H1 (cell line): Measurements from ENCODE around the gene SLC25A4. TPM values are rescaled to one million over a fixed set of nuclear protein-coding genes. Genes with fewer than 3 reads are reported as not detected.

Experiments used
- CTCF ChIA-PET: fragments of 300-600 bp; sonication (Branson Sonifier 250); formaldehyde crosslinking; loops from one replicate; lab custom pipeline; 2021; ENCODE audit not compliant: partially characterized antibody; lab: Charles Lee
- POLR2A ChIA-PET: fragments of 300-600 bp; sonication (Branson Sonifier 250); formaldehyde crosslinking; loops from one replicate; lab custom pipeline; 2021; ENCODE audit warnings: inconsistent platforms; ENCODE audit not compliant: partially characterized antibody; lab: Charles Lee
- DNase-seq, 2 experiments: peaks; one replicate each; pipeline versions ENCODE4 v3.0.0 to v3.0.0-alpha.2; 2010 to 2022; ENCODE audit warnings: low spot score in 2 of 2, low read depth in 1 of 2, mixed read lengths in 1 of 2
- FAIRE-seq: peaks from 2 replicates; lab custom pipeline; 2011; peaks lifted over from hg19 to GRCh38; lab: Jason Lieb, UNC
- H2AFZ ChIP-seq: 2 replicates; pipeline ENCODE4 v1.8.1; 2012; ENCODE audit warnings: low read length, inconsistent platforms
- H2AK5ac ChIP-seq: 2 replicates; pipeline ENCODE4 v1.6.1; 2013; ENCODE audit warnings: low read depth, low read length
- H2BK120ac ChIP-seq: replicated peaks from 2 replicates; pipeline ENCODE3; 2013; ENCODE audit warnings: low read depth, low read length, inconsistent platforms
- H2BK12ac ChIP-seq: 2 replicates; pipeline ENCODE4 v1.6.1; 2013; ENCODE audit warnings: low read depth, low read length
- H2BK15ac ChIP-seq: 2 replicates; pipeline ENCODE4 v1.6.1; 2013; ENCODE audit warnings: low read length
- H2BK20ac ChIP-seq: 2 replicates; pipeline ENCODE4 v1.6.1; 2013; ENCODE audit warnings: low read length
- H2BK5ac ChIP-seq: 2 replicates; pipeline ENCODE4 v1.6.1; 2013; ENCODE audit warnings: low read depth, low read length
- H3K14ac ChIP-seq: 2 replicates; pipeline ENCODE4 v1.6.1; 2013; ENCODE audit warnings: inconsistent platforms; ENCODE audit not compliant: insufficient read length
- H3K18ac ChIP-seq: 2 replicates; pipeline ENCODE4 v1.6.1; 2013; ENCODE audit warnings: low read length; ENCODE audit errors: extremely low read depth
- H3K23ac ChIP-seq: 2 replicates; pipeline ENCODE4 v1.6.1; 2013; ENCODE audit warnings: inconsistent platforms; ENCODE audit not compliant: insufficient read length
- H3K23me2 ChIP-seq: 2 replicates; pipeline ENCODE4 v1.6.1; 2013; ENCODE audit warnings: low read depth, low read length
- H3K27ac ChIP-seq: 2 replicates; pipeline ENCODE4 v1.6.1; 2011; ENCODE audit warnings: low read depth, low read length, inconsistent platforms
- H3K27me3 ChIP-seq, 4 experiments: replicated peaks in 1 of 4; 1 replicate in 1 of 4; 2 replicates in 3 of 4; pipeline versions ENCODE4 v1.6.1 to v1.8.1; 2011 to 2013; ENCODE audit warnings: low read length in 3 of 4, mild to moderate bottlenecking in 3 of 4, inconsistent platforms in 2 of 4, mixed read lengths in 2 of 4, moderate library complexity in 1 of 4; ENCODE audit not compliant: control insufficient read depth in 3 of 4, insufficient read depth in 3 of 4; ENCODE audit errors: extremely low read depth in 1 of 4
- H3K36me3 ChIP-seq, 4 experiments: 2 replicates each; pipeline versions ENCODE4 v1.6.1 to v1.8.1; 2011 to 2013; ENCODE audit warnings: mild to moderate bottlenecking in 4 of 4, low read length in 3 of 4, moderate library complexity in 2 of 4, control low read depth in 1 of 4, inconsistent platforms in 1 of 4; ENCODE audit not compliant: insufficient read depth in 4 of 4, control insufficient read depth in 2 of 4
- H3K4ac ChIP-seq: replicated peaks from 2 replicates; pipeline ENCODE3; 2013; ENCODE audit warnings: low read length, low read depth, mixed read lengths, inconsistent platforms; ENCODE audit not compliant: insufficient read length
- H3K4me1 ChIP-seq, 4 experiments: replicated peaks in 1 of 4; 1 replicate in 1 of 4; 2 replicates in 3 of 4; pipeline versions ENCODE4 v1.6.1 to v1.8.1; 2011 to 2013; ENCODE audit warnings: low read length in 3 of 4, inconsistent platforms in 2 of 4, mixed read lengths in 1 of 4; ENCODE audit not compliant: insufficient read depth in 4 of 4, control insufficient read depth in 3 of 4
- H3K4me2 ChIP-seq, 2 experiments: 2 replicates each; pipeline versions ENCODE4 v1.6.1 to v1.8.1; 2011 to 2013; ENCODE audit warnings: low read depth in 2 of 2, low read length in 2 of 2, control low read depth in 1 of 2, inconsistent platforms in 1 of 2, mild to moderate bottlenecking in 1 of 2; ENCODE audit not compliant: insufficient read depth in 1 of 2
- H3K4me3 ChIP-seq, 4 experiments: fragments of 200-600, 300-600 bp in 1 of 4; sonication (generic), shearing (Covaris generic), sonication (Bioruptor Twin) in 1 of 4; 2 replicates each; pipeline versions ENCODE4 v1.5.1 to v1.8.1; 2011 to 2016; ENCODE audit warnings: low read length in 4 of 4, low read depth in 3 of 4, control low read depth in 2 of 4, inconsistent platforms in 2 of 4, mild to moderate bottlenecking in 2 of 4, mixed read lengths in 1 of 4, moderate library complexity in 1 of 4; ENCODE audit not compliant: insufficient read depth in 2 of 4; ENCODE audit errors: extremely low read depth in 1 of 4
- H3K56ac ChIP-seq: replicated peaks from 2 replicates; pipeline ENCODE3; 2013; ENCODE audit warnings: low read depth, mild to moderate bottlenecking, mixed read lengths, low read length, inconsistent platforms; ENCODE audit not compliant: insufficient read length
- H3K79me1 ChIP-seq: 2 replicates; pipeline ENCODE4 v1.6.1; 2013; ENCODE audit warnings: low read depth, low read length, control low read depth
- H3K79me2 ChIP-seq, 2 experiments: 2 replicates each; pipeline versions ENCODE4 v1.6.1 to v1.8.1; 2012 to 2013; ENCODE audit warnings: low read length in 2 of 2, mild to moderate bottlenecking in 2 of 2, inconsistent platforms in 1 of 2; ENCODE audit not compliant: insufficient read depth in 2 of 2, control insufficient read depth in 1 of 2
- H3K9ac ChIP-seq, 4 experiments: replicated peaks in 1 of 4; 1 replicate in 1 of 4; 2 replicates in 3 of 4; pipeline versions ENCODE4 v1.6.1 to v1.8.1; 2011 to 2013; ENCODE audit warnings: low read depth in 3 of 4, low read length in 3 of 4, control low read depth in 2 of 4, mild to moderate bottlenecking in 2 of 4, moderate library complexity in 2 of 4, inconsistent platforms in 1 of 4; ENCODE audit errors: extremely low read depth in 1 of 4
- H3K9me3 ChIP-seq, 2 experiments: 2 replicates each; pipeline versions ENCODE4 v1.6.1 to v1.8.1; 2012 to 2013; ENCODE audit warnings: mild to moderate bottlenecking in 2 of 2, moderate library complexity in 2 of 2, control low read depth in 1 of 2, inconsistent platforms in 1 of 2, low read depth in 1 of 2, low read length in 1 of 2, mixed read lengths in 1 of 2; ENCODE audit not compliant: insufficient read depth in 2 of 2
- H4K20me1 ChIP-seq, 2 experiments: replicated peaks in 1 of 2; 2 replicates each; pipeline versions ENCODE3 to v1.8.1; 2011 to 2013; ENCODE audit warnings: inconsistent platforms in 2 of 2, low read length in 2 of 2, mild to moderate bottlenecking in 1 of 2; ENCODE audit not compliant: insufficient read depth in 2 of 2, control insufficient read depth in 1 of 2
- H4K5ac ChIP-seq: 2 replicates; pipeline ENCODE4 v1.6.1; 2013; ENCODE audit warnings: low read length, low read depth, mixed read lengths, inconsistent platforms; ENCODE audit not compliant: insufficient read length
- H4K8ac ChIP-seq: 2 replicates; pipeline ENCODE4 v1.8.0; 2013; ENCODE audit warnings: mild to moderate bottlenecking, moderate library complexity, low read length, inconsistent platforms; ENCODE audit not compliant: insufficient read depth; ENCODE audit errors: extremely low read depth
- H4K91ac ChIP-seq: replicated peaks from 2 replicates; pipeline ENCODE3; 2013; ENCODE audit warnings: low read length, mixed read lengths, inconsistent platforms; ENCODE audit not compliant: insufficient read length
- BACH1 ChIP-seq: IDR thresholded peaks from 2 replicates; pipeline ENCODE4 v1.6.1; 2012; ENCODE audit warnings: low read length, improper control_type of control experiment
- CBX8 ChIP-seq: fragments of 300-800, 300-1000 bp; sonication (generic); IDR thresholded peaks from 2 replicates; pipeline ENCODE4 v1.7.1; 2016; ENCODE audit warnings: low read depth, low read length, borderline replicate concordance
- CHD1 ChIP-seq: IDR thresholded peaks from 2 replicates; pipeline ENCODE4 v1.6.1; 2012; ENCODE audit warnings: low read depth, low read length, improper control_type of control experiment
- JUND ChIP-seq: IDR thresholded peaks from 2 replicates; pipeline ENCODE4 v1.6.1; 2011; ENCODE audit warnings: mild to moderate bottlenecking, improper control_type of control experiment, low read length
- POLR2AphosphoS5 ChIP-seq: IDR thresholded peaks from 2 replicates; pipeline ENCODE4 v1.6.1; 2011; ENCODE audit warnings: low read depth, low read length
- RBBP5 ChIP-seq: IDR thresholded peaks from 2 replicates; pipeline ENCODE4 v1.7.1; 2012; ENCODE audit warnings: low read depth, mild to moderate bottlenecking, inconsistent platforms, low read length, moderate library complexity, borderline replicate concordance
- SAP30 ChIP-seq: fragments of 300-600 bp; sonication (generic); IDR thresholded peaks from 2 replicates; pipeline ENCODE4 v1.7.1; 2012; ENCODE audit warnings: low read length, moderate library complexity, mild to moderate bottlenecking, inconsistent platforms; ENCODE audit not compliant: insufficient read depth, insufficient replicate concordance
- SUZ12 ChIP-seq: fragments of 200-600 bp; sonication (generic); IDR thresholded peaks from 2 replicates; pipeline ENCODE4 v1.6.1; 2012; ENCODE audit warnings: mild to moderate bottlenecking, inconsistent platforms, low read length, moderate library complexity, mixed read lengths
- YY1 ChIP-seq: IDR thresholded peaks from 2 replicates; pipeline ENCODE4 v1.6.1; 2011; ENCODE audit warnings: low read depth, mild to moderate bottlenecking, low read length
- WGBS, 2 experiments: shearing (Covaris generic) in 1 of 2; methylation state at CpG; one replicate each; pipeline versions ENCODE4 v1.1.6 to v1.1.7; 2013 to 2015; ENCODE audit warnings: low lambda C conversion rate in 2 of 2, mixed read lengths in 2 of 2, inconsistent platforms in 1 of 2, low coverage in 1 of 2, missing lambda C conversion rate in 1 of 2; ENCODE audit not compliant: insufficient replicate concordance in 2 of 2, insufficient coverage in 1 of 2, insufficient read length in 1 of 2; ENCODE audit errors: extremely low coverage in 1 of 2, missing lambda C conversion rate in 1 of 2; 5-methylcytosine and 5-hydroxymethylcytosine counted together
- polyA plus RNA-seq, 7 experiments: library from polyadenylated mRNA; depleted of rRNA in 3 of 7; stranded (reverse) in 5 of 7; unstranded in 2 of 7; fragments of >200 nt in 5 of 7; fragments of 200-250 nt in 2 of 7; gene quantifications; 1 replicate in 5 of 7; 2 replicates in 1 of 7; 4 replicates in 1 of 7; pipeline versions ENCODE4 v1.2.1 to v1.2.3, GENCODE V29; 2011 to 2013; ENCODE audit warnings: missing spikeins in 2 of 7, mixed read lengths in 2 of 7
- total RNA-seq: library from RNA; stranded (reverse); fragmentation: NEBNext Ultra II Directional; extraction: Animal tissue kit (Norgen Biotek cat#: 25700); gene quantifications from 2 replicates; pipeline ENCODE4 v1.2.1, GENCODE V29; 2021
- TF ChIP-seq, protein P1 (sequence below): IDR thresholded peaks from 2 replicates; pipeline ENCODE4 v1.6.1; 2011; ENCODE audit warnings: low read depth, mild to moderate bottlenecking, low read length; ENCODE audit not compliant: insufficient read depth
- TF ChIP-seq, protein P2 (sequence below), 3 experiments: IDR thresholded peaks; 1 replicate in 2 of 3; 2 replicates in 1 of 3; pipeline versions ENCODE4 v1.5.1 to v1.6.1; 2011; ENCODE audit warnings: low read length in 3 of 3, mild to moderate bottlenecking in 3 of 3, inconsistent platforms in 2 of 3, low read depth in 1 of 3, moderate library complexity in 1 of 3; ENCODE audit not compliant: insufficient read depth in 1 of 3; ENCODE audit errors: control extremely low read depth in 1 of 3

The SLC25A4 gene
- total and polyA plus RNA-seq, 2 of the 8 experiments (the other 6 are each of a cell fraction or from before 2014, with no cell fraction given) = 41.3 to 42.0 TPM

- H4K91ac ChIP-seq = no peak overlapping the region
- H3K4ac ChIP-seq = no peak overlapping the region
- no peak overlapping the region for H3K23ac ChIP-seq
- POLR2A ChIA-PET = no interaction called here
- no peak overlapping the region for H2BK20ac ChIP-seq
- no peak overlapping the region for H3K18ac ChIP-seq
- no peak overlapping the region for H3K9ac ChIP-seq
- no peak overlapping the region for H2BK120ac ChIP-seq
- no peak overlapping the region; the same call in 1 of the 2 replicates for H2BK5ac ChIP-seq
- no peak for TF ChIP-seq POLR2AphosphoS5
- TF ChIP-seq YY1 = no peak
- TF ChIP-seq CHD1 = no peak
- TF ChIP-seq, protein P1, sequence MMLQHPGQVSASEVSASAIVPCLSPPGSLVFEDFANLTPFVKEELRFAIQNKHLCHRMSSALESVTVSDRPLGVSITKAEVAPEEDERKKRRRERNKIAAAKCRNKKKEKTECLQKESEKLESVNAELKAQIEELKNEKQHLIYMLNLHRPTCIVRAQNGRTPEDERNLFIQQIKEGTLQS = no peak
- no peak for TF ChIP-seq SAP30
- TF ChIP-seq, protein P2, sequence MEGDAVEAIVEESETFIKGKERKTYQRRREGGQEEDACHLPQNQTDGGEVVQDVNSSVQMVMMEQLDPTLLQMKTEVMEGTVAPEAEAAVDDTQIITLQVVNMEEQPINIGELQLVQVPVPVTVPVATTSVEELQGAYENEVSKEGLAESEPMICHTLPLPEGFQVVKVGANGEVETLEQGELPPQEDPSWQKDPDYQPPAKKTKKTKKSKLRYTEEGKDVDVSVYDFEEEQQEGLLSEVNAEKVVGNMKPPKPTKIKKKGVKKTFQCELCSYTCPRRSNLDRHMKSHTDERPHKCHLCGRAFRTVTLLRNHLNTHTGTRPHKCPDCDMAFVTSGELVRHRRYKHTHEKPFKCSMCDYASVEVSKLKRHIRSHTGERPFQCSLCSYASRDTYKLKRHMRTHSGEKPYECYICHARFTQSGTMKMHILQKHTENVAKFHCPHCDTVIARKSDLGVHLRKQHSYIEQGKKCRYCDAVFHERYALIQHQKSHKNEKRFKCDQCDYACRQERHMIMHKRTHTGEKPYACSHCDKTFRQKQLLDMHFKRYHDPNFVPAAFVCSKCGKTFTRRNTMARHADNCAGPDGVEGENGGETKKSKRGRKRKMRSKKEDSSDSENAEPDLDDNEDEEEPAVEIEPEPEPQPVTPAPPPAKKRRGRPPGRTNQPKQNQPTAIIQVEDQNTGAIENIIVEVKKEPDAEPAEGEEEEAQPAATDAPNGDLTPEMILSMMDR (IDR thresholded peaks at IDR 0.05; ENCODE audit: control extremely low read depth in 1 of 3, insufficient read depth in 1 of 3, low read depth in 1 of 3, low read length in 3 of 3) = no peak
- no peak for TF ChIP-seq JUND
- no peak for TF ChIP-seq BACH1
- no peak for TF ChIP-seq RBBP5
- no peak for TF ChIP-seq CBX8
- no peak for TF ChIP-seq SUZ12
- TF ChIP-seq, all 59 proteins: peak for 0
- no peaks in the 10 kb centered on the region for H4K20me1 ChIP-seq
- no peak overlapping the region for H4K5ac ChIP-seq
- peaks cover 0 to 17% (median 7%) of the 10 kb centered on the region in 4 experiments; a peak in 5 of 8 replicates for H3K36me3 ChIP-seq
- H3K4me3 ChIP-seq = no peak overlapping the region
- no peak overlapping the region for H4K8ac ChIP-seq
- FAIRE-seq = no peak
- H3K27me3 ChIP-seq = no peaks in the 10 kb centered on the region
- H3K14ac ChIP-seq = no peak overlapping the region
- CTCF ChIA-PET = interaction anchor here (7.8 kb wide), 1 partner anchor 7 kb away, joined by 55 read pairs; no protein-coding TSS in a partner anchor
- H3K56ac ChIP-seq = no peak overlapping the region
- H2AK5ac ChIP-seq = no peak overlapping the region
- H3K4me1 ChIP-seq = no peaks in the 10 kb centered on the region
- H2BK12ac ChIP-seq = no peak overlapping the region
- H3K9me3 ChIP-seq = no peaks in the 10 kb centered on the region
- H3K79me1 ChIP-seq = no peaks in the 10 kb centered on the region; the same call in 1 of the 2 replicates
- H2BK15ac ChIP-seq = no peak overlapping the region
- H3K27ac ChIP-seq = no peak overlapping the region
- H3K79me2 ChIP-seq = peaks cover 0 to 21% of the 10 kb centered on the region in 2 experiments; a peak in 3 of 4 replicates
- WGBS, 2 experiments = 92% methylated on average over 1 of the region's 1 CpG; no CpG with 5 or more reads in 1 of the 2 experiments
- no peaks in the 10 kb centered on the region for H3K23me2 ChIP-seq
- no peak overlapping the region for H3K4me2 ChIP-seq
- no peak overlapping the region for H2AFZ ChIP-seq
- DNase-seq = no peak
Observed at GRCh38 chr4:185192059-185192458, 49.0 kb downstream of the SLC25A4 start.
